Mucosa of descending colon (tissue), 3 donors: ENCODE data around the gene OAF. TPM values are rescaled to one million over a fixed set of nuclear protein-coding genes. Genes with fewer than 3 reads are reported as not detected.

ENCODE experiments used
- ATAC-seq: fragments of 200-7000 bp; cut with Tn5 transposase; one replicate; pipeline ENCODE4 v1.9.1; 2020; ENCODE audit warnings: mild to moderate bottlenecking, moderate library complexity
- DNase-seq, 3 donors: peaks; one replicate each; pipeline ENCODE4 v3.0.0-alpha.2; 2020
- H3K36me3 ChIP-seq: fragments of 200-600 bp; one replicate; pipeline ENCODE4 v1.8.0; 2021; ENCODE audit warnings: low read depth, mild to moderate bottlenecking
- H3K4me1 ChIP-seq: fragments of 200-600 bp; one replicate; pipeline ENCODE4 v1.8.0; 2021; ENCODE audit warnings: low read depth, mild to moderate bottlenecking
- H3K4me3 ChIP-seq: fragments of 200-600 bp; one replicate; pipeline ENCODE4 v1.8.0; 2021; ENCODE audit warnings: mild to moderate bottlenecking
- H3K9me3 ChIP-seq: fragments of 200-600 bp; one replicate; pipeline ENCODE4 v1.8.0; 2021; ENCODE audit warnings: mild to moderate bottlenecking
- intact Hi-C, 2 donors: fragments of 100-400 bp; cut with DNase I in 1 of 2; cut with micrococcal nuclease in 1 of 2; formaldehyde crosslinking; loops; one replicate each; pipeline versions ENCODE4 v1.11.0 to v1.11.1; 2022; cut with DNase I, micrococcal nuclease
- long read RNA-seq, 2 donors: library from polyadenylated mRNA; unstranded; transcript quantifications; one replicate each; pipeline ENCODE4 v2.0.0, GENCODE V29; 2019 to 2021
- total RNA-seq, 3 donors: library from RNA; stranded (reverse); fragmentation: NEBNext Ultra II Directional in 2 of 3; extraction: Animal tissue kit (Norgen Biotek cat#: 25700) in 2 of 3; gene quantifications; one replicate each; pipeline versions ENCODE4 v1.2.1 to v1.2.4, GENCODE V29; 2021 to 2023
- TF ChIP-seq, protein P1 (sequence below): fragments of 200-600 bp; IDR thresholded peaks from one replicate; pipeline ENCODE4 v1.8.0; 2022; ENCODE audit warnings: antibody characterized with exemption, mild to moderate bottlenecking
- donor health status: DM: no; HTN: no; CAD: no; lungs with moderate emphysema.
- donor health status: DM: no; HTN: no; CAD: no.
- donor health status: DM: no; HTN: yes; CAD: no.

OAF gene
- total RNA-seq: 100 to 1,000 TPM in 2 of 3 donors, 10 to 100 TPM in 1; 96.4 to 217 (median 133) TPM
- long read RNA-seq, donor 1, transcript OAF-202 (4 exons, 815 nt): minor isoform, 6 of 335 reads
- long read RNA-seq, donor 1, transcript OAF-201 (4 exons, 2,525 nt): major isoform, 305 of 335 reads
- long read RNA-seq, donor 1, partial matches to known transcripts: 8 of 335 reads
- long read RNA-seq, donor 1, other reads (novel, unspliced or antisense): 16 of 335 reads
- long read RNA-seq, donor 2, transcript OAF-201 (4 exons, 2,525 nt): major isoform, 5 of 14 reads
- long read RNA-seq, donor 2, partial matches to known transcripts: 3 of 14 reads
- long read RNA-seq, donor 2, other reads (novel, unspliced or antisense): 6 of 14 reads

DNA sequence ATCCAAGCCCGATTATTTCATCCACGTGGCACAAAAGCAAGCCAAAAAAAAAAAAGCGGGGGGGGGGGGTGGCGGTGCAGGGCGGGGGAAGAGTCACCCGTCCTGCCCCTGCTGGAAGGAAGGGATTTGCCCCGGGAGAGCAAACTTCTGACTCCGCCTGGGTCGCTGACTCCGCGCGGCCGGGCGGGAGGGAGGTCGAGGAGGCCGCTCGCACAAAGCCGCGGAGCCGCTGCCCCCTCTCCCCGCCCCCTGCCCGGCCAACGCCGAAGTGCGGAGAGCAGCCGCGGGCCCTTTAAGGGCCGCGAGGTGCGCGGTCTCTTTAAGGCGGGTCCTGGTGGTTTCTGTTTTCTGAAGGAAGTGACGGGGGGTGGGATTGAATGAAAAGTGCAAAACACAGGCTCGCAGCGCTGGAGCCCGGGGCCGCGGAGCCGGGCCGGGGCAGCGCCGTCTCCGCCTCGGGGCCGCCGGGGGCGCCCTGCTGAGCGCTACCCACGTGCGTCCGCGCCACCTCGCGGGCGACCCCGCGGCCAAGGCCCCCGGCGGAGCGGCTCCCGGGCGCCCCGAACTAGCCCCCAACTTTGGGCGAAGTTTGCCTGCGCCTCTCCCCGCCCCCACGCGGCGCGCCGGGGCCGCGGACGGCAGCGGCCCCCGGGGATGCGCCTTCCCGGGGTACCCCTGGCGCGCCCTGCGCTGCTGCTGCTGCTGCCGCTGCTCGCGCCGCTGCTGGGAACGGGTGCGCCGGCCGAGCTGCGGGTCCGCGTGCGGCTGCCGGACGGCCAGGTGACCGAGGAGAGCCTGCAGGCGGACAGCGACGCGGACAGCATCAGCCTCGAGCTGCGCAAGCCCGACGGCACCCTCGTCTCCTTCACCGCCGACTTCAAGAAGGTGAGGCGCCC lies at the start of gene OAF:
Gene OAF, plus strand, starts transcription at position 407 of the 896 bp plus-strand sequence. Its CDS starts 248 bp downstream, at position 655.
- H3K9me3 ChIP-seq: no peaks in the 10 kb centered on the region
- H3K4me1 ChIP-seq: peaks cover 26% of the 10 kb centered on the region
- DNase-seq: peak; percentile 81 to 87 (median 85)
- H3K4me3 ChIP-seq: peak within 1 kb of the TSS; percentile 87
- intact Hi-C loops: no loop called here
- no peaks in the 10 kb centered on the region for H3K36me3 ChIP-seq
- ATAC-seq: peak; percentile 64
- TF ChIP-seq, protein P1, sequence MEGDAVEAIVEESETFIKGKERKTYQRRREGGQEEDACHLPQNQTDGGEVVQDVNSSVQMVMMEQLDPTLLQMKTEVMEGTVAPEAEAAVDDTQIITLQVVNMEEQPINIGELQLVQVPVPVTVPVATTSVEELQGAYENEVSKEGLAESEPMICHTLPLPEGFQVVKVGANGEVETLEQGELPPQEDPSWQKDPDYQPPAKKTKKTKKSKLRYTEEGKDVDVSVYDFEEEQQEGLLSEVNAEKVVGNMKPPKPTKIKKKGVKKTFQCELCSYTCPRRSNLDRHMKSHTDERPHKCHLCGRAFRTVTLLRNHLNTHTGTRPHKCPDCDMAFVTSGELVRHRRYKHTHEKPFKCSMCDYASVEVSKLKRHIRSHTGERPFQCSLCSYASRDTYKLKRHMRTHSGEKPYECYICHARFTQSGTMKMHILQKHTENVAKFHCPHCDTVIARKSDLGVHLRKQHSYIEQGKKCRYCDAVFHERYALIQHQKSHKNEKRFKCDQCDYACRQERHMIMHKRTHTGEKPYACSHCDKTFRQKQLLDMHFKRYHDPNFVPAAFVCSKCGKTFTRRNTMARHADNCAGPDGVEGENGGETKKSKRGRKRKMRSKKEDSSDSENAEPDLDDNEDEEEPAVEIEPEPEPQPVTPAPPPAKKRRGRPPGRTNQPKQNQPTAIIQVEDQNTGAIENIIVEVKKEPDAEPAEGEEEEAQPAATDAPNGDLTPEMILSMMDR: no peak

DNA sequence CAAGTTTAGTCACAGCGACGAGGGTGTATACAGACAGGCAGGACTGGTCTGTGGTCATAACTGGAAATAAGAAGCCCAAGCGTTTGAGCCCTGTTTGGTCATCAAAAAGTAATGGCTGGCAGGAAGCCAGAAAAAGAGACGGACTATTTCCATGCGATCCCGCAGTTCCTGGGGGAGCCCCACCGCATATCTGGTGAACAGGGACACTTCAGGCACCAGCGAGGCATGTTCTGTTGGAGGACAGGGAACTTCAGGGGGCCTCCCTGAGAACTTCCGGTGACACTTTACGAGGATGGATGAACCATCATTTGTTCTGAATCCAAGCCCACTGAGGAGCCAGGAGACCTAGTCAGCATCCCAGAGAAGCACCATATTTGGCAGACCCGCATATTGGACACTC lies 43.2 kb upstream of the OAF start:
- peaks cover 10% of the 10 kb centered on the region for H3K4me1 ChIP-seq
- ATAC-seq (no peak), DNase-seq (no peak)
- intact Hi-C loops: no loop called here
- H3K36me3 ChIP-seq: no peaks in the 10 kb centered on the region
- no peaks in the 10 kb centered on the region for H3K9me3 ChIP-seq
- H3K4me3 ChIP-seq: no peak overlapping the region
- TF ChIP-seq, protein P1: no peak

DNA sequence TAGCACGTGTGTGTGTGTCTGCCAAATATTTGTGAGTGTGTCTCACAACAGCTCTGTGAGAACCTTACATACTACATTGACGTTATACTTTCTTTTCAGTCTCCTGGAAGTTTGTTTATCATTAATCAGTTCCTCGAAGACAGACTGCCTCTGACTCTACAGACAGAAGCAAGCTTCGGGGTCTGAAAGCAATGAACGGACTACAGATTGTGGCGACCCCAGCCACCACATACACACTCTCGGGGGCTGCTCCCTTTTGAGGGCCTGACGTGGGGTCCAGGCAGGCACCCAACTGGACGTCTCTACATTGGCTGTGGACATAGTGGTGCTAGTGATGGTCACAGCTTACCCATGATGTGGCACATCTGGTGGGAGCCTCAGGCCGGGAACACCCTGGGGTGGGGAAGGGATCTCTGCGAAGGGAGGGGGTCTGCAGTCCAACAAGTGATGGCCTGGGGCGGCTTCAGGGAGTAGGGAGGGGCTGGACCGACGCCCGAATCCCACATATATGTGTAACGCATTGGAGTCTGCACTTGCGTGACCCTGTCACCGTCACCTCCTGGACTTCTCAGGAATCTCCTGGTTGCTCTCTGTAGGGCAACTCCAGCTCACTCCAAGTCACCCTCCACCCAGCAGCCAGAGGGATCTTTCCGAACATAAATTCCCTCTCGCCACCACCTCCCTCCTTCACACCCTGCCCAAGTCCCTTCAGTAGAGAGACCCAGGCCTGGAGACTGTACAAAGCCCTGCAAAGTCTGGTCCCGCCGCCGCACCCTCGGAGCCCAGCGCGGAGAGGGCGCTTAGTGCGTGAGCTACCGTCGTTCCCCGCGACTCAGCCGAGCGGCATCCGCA lies 42.5 kb upstream of the OAF start:
- TF ChIP-seq, protein P1: no peak

DNA sequence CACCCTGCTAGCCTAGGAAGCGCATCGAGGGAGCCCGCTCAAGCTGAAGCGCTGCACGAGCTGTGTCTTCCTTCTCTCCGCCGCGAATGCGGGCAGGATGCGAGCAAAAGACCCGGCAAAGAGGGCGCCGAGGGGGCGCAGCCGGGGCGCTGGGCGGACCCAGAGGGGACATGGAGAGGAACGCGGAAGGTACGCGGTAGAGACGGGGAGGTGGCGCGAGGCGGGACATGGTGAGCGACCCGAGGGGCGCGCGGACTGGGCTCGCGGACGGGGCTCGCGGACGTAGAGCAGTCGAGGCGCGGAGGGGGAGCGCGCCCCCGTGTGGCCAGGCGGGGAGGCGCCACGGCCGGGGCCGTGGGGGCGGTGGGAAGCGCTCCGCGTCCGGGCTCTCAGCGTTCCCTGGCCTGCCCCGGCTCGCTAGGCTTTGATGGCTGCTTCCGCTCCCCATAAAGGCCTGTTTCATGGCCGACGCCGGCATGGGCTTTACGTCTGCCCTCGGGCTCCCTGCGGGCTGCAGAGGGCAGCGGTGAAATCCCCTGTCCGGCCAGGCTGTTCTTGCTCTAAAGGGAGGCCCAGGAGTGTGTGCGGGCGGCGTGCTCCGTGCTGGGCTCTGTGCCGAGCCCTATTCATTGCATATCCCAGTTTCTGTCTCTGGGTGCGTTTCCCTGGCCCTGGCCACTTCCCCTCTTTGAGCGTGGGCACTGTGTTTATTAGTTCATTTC lies 41.7 kb upstream of the OAF start:
- ATAC-seq (peak; percentile 94), DNase-seq (peak; percentile 62 to 83 (median 76))
- intact Hi-C loops: no loop called here
- no peaks in the 10 kb centered on the region for H3K9me3 ChIP-seq
- H3K4me1 ChIP-seq: peaks cover 10% of the 10 kb centered on the region
- no peaks in the 10 kb centered on the region for H3K36me3 ChIP-seq
- TF ChIP-seq, protein P1: peak; percentile 96
- no peak overlapping the region for H3K4me3 ChIP-seq

More for the DNA sequence above, 42.5 kb upstream of the OAF start:
- Histone ChIP-seq H3K4me3 (no peak overlapping the region), H3K36me3 (no peaks in the 10 kb centered on the region), H3K9me3 (no peaks in the 10 kb centered on the region), H3K4me1 (peaks cover 10% of the 10 kb centered on the region)
- DNase-seq (no peak), ATAC-seq (peak; percentile 6)
- intact Hi-C loops: no loop called here
